Left cardiac atrium (tissue), 4 donors: ENCODE results near the gene ACVR1. TPM values are rescaled to one million over a fixed set of nuclear protein-coding genes. Genes with fewer than 3 reads are reported as not detected.
A peak's percentile ranks its signal among the peaks of the same experiment; 100 is the strongest.

ENCODE experiments used
- ATAC-seq, 2 donors: fragments of 200-7000 bp; cut with Tn5 transposase; one replicate each; pipeline ENCODE4 v1.9.1; 2020; ENCODE audit warnings: mild to moderate bottlenecking in 2 of 2, moderate library complexity in 2 of 2
- DNase-seq: peaks from one replicate; pipeline ENCODE4 v3.0.0-alpha.2; 2020
- intact Hi-C, 2 donors: fragments of 100-400 bp; cut with DNase I; formaldehyde crosslinking; loops; one replicate each; pipeline versions ENCODE4 v1.14.1 to v1.15.1; 2022 to 2023
- total RNA-seq, 2 donors: library from RNA; stranded (reverse); fragmentation: NEBNext Ultra II Directional; extraction: Animal tissue kit (Norgen Biotek cat#: 25700); gene quantifications; one replicate each; pipeline ENCODE4 v1.2.1, GENCODE V29; 2021
- donor health status: DM: no; HTN: yes; CAD: no.
- donor health status: DM: no; HTN: yes; CAD: no; lungs with severe emphysema.
- donor health status: DM: yes; HTN: yes; CAD: no.
- donor health status: Dilated cardiomyopathy.

The ACVR1 gene
- total RNA-seq, 2 donors from 2014 or later: 34.2 to 36.8 TPM

DNA sequence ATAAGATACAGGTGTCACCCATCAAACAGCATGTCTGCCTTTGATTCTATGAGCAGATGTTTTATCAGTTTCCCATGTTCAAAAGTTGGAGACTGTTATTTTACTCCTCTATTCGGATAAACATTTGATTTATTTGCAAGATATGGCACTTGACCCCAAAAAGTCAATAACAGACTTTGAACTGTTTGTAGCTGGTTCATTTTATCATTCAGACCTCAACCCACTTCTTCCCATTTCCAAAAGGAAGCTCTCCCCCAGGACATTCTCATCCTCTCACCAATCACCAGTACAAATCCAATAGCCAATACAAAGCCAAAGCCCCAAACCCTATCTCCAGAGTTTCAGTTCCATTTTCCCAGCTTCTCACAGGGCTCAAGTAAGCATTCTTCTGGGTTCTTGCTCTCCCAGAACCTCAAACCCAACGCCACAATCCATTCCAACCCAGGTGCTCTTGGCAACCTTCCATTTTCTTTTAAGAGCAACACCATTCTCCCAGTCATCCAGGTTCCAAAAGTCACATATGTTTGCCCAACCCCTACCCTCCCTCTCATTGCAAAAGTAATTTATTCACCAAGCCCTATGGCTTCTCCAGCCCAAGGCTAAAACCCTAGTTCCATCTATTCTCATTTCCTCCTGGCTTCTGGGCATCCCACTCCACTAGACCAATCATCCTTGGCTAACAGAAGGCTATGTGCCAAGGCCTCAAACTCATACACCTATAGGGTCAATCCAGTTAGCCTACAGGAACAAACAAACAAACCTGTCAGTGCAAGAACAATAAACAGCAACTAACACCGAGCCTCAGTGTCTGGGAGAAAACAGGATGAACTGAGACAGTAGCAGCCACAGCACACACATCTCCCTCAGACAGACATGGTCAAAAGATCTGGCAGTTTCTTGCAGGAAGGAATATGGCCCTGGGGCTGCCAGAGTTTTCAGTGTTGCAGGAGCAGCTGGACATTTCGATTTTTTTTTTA is 9.2 kb downstream of the ACVR1 start:
- intact Hi-C loops: no loop called here
- ATAC-seq (no peak), DNase-seq (no peak)

DNA sequence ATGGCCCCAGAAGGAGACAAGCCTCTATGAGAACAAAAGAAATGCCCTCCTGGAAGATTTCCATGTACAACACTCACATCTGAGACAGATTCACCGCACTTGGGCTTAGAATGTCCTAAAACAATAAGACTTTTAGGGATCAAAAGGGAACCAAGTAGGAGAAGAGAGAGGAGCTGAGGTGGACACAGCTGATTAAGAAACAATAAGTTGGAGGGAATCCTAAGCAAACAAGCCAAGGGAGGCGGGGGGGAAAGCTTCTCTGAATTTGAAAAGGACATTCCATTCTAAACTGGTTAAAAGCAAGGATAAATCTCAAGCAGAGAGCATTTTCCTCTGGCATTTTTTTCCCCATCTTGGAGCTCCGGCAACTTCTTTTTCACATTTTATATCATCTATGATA is 9.9 kb downstream of the ACVR1 start:
- DNase-seq: no peak
- no peak for ATAC-seq
- intact Hi-C loops: no loop called here

DNA sequence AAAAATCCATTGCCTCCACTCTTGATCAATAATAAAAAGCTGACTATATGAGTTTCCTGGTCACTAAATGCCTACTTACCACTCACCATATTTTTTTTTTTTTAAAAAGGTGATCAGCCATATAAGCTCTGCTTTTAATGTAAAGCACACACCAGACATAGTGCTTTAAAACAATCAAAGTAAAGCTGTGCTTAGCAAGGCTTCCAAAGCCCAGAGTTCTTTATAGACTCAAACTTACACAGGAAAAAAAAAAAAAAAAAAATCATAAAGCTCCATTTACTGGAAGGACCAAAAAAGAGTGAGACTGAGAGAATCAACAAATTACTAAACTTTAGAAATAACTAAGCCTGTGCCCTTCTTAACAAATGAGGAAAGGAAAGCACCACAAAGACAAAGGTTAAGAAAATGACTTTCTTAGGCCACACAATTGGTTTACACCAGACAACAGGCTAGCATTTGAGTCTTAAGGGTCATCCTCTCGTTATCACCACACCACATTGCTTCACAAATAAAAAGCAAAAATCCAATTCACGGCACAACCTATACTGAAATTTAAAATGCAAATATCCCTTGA is 11.2 kb downstream of the ACVR1 start:
- DNase-seq (no peak), ATAC-seq (no peak)
- intact Hi-C loops: no loop called here

DNA sequence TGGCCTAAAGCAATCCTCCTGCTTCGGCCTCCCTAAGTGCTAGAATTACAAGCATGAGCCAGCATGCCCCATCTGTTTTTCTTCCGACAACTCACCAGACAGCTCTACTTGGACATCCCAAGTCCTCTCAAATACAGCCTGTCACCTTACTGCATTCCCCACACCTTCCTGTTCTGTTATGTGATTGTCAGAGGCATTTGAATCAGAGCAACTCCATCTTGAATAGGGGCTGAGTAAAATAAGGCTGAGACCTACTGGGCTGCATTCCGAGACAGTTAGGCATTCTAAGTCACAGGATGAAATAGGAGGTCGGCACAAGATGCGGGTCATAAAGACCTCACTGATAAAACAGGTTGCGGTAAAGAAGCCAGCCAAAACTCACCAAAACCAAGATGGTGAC is 17.3 kb downstream of the ACVR1 start:
- intact Hi-C loops: no loop called here
- DNase-seq: no peak
- ATAC-seq: no peak

DNA sequence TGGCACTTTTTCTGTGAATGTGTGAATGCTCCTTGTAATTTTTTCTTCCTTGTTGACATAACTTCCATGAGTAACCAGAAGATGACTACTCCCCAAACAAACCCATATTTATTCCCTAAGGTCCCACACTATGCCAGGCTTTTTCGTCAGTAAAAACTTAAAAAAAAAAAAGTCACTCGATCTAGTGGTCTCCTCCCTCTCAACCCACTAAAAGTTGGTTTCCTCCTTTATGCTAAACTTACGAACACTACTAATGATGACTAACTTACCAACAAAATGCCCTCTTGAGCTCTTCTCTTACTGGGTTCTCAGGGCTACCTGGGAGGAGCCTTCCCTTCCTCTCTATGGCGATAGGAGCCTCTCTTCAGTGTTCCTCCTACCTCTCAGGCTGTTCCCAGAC is 18.2 kb downstream of the ACVR1 start:
- ATAC-seq (no peak), DNase-seq (no peak)
- intact Hi-C loops: no loop called here

DNA sequence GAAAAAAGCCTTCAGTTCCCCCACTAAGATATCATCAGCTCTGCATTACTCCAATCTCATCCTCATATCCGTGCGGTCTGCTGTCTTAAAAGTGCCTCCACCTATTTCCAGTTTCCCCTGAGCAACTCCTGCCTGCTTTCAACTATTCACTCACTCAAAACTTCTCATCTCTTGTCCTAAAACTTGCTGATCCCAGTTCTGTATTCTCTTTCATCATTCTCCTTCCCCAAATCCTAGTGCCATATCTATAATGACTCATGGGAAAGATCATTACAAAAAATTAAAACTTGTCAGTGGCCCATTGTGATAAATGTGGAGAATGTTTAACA is 20.0 kb downstream of the ACVR1 start:
- no peak for ATAC-seq
- DNase-seq: no peak
- intact Hi-C loops: no loop called here

DNA sequence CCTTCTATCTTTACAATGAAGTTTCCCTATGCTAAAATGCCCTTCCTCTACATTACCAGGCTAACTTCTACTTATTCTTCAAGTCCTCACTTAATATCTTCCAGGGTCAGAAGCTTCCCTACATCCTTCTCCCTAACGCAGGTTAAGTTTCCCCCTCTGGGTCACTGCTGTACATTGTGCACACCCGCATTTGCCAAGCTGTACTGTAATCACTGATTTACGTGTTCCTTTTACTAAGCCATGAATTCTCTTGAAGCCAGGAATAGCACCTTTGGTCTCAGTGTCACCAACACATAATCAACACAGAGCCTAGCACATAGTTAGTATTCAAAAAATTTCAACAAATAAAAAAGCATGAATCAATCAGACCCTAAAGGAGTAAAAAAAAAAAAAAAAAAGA is 22.3 kb downstream of the ACVR1 start:
- ATAC-seq: no peak
- DNase-seq: no peak
- intact Hi-C loops: no loop called here

DNA sequence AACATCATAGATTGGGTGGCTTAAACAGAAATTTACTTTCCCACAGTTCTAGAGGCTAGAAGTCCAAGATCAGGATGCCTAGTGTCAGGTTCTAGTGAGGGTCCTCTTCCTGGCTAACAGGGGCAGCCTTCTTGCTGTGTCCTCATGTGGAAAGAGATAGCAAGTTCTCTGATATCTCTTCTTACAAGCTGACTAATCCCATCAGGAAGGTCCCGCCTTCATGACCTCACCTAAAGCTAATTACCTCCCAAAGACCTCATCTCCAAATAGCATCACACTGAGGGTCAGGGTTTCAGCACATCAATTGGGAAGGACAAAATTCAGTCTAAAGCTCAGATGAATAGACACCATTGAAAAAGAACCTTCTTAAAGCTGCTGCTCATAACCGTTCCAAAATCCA is 22.9 kb downstream of the ACVR1 start:
- intact Hi-C loops: no loop called here
- DNase-seq (no peak), ATAC-seq (peak in 1 of 2 donors; percentile 46)

DNA sequence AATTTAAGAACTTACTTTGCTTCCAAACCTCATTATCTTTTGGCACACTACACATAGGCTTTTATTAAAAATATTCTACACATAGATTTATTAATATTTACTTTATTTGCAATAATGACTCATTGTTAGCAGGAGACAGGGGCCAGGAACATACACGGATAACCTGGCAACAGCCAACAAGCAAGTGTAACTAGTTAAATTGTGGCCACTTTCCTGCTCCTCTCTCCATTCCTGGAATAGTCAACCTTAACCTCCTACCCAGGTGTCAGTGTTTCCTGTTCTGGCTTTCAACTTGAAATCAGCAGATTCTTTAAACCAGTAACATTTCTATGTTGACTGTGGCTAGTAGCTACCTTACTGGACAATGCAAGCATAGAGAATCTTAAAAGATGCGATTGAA is 26.5 kb downstream of the ACVR1 start:
- intact Hi-C loops: no loop called here
- DNase-seq (no peak), ATAC-seq (no peak)

DNA sequence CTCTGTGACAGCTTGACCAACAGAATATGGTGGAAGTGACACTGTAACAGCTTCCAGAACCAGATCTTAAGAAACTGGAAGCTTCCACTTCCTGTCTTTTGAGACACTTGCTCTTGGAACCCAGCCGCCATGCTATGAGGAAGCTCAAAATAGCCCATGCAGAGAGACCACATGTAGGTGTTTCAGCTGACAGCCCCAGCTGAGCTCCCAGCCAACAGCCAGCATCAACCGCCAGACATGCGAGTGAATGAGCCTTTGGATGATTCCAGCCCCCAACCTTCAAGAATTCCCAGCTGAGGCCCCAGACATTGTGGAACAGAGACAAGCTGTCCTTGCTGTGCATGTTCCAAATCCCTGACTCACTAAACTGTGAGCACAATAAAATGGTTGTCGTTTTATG is 27.9 kb downstream of the ACVR1 start:
- DNase-seq: no peak
- intact Hi-C loops: no loop called here
- peak in 1 of 2 donors; percentile 22 for ATAC-seq

DNA sequence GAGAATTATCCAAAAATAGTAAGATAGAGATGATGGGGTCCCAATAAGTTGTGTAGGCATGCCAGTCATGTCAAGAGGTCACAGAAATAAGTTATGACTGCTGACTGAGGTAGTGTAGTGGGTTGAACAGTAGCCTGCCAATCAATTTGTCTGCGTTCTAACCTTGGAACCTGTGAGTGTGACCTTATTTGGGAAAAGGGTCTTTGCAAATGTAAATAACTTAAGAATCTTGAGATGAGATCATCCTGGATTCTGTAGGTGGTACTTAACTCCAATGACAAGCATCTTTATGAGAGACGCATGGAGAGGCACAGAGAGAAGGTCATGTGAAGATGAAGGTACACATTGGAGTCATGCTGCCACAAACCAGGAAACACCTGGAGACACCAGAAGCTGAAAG is 31.0 kb downstream of the ACVR1 start:
- intact Hi-C loops: no loop called here
- DNase-seq: no peak

DNA sequence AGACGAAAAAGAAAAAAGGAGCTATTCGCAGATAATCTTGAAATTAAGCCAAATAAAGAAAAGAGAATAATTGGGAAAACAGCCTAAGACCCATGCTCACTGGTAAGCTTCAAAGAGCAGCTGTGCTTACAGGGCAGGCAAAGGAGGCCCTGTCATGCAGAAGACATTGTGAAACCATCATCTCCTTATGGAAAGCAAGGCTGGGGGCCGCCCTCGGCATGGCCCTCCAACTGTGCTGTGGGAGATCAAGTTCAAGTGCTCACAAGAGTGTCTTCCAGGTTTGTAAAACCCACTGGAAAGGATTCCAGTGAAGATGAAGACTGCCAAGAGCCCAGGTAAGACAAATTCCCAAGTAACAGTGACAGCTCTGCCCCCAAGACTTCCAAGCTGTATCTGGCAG is 32.2 kb downstream of the ACVR1 start:
- ATAC-seq: no peak
- intact Hi-C loops: no loop called here
- DNase-seq: no peak

More for the DNA sequence above, 31.0 kb downstream of the ACVR1 start:
- ATAC-seq: no peak

DNA sequence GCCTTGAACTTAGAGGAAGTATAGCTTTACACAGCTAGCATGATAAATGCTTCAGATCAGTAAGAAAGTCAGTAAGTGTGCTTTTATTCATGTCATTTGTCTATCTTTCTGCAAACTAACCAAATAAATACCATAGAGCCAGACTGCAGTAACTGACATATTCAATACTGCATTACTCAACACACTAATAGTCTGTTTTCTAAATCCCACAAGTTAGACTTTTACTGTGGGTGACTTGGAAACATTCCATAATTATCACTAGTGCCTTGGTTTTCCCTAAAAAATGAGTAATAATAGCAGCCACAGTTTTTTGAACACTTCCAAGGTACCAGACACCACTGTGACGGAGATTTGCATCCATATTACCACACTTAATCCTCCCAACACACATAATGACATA is 33.0 kb downstream of the ACVR1 start:
- intact Hi-C loops: no loop called here
- ATAC-seq (no peak), DNase-seq (no peak)

DNA sequence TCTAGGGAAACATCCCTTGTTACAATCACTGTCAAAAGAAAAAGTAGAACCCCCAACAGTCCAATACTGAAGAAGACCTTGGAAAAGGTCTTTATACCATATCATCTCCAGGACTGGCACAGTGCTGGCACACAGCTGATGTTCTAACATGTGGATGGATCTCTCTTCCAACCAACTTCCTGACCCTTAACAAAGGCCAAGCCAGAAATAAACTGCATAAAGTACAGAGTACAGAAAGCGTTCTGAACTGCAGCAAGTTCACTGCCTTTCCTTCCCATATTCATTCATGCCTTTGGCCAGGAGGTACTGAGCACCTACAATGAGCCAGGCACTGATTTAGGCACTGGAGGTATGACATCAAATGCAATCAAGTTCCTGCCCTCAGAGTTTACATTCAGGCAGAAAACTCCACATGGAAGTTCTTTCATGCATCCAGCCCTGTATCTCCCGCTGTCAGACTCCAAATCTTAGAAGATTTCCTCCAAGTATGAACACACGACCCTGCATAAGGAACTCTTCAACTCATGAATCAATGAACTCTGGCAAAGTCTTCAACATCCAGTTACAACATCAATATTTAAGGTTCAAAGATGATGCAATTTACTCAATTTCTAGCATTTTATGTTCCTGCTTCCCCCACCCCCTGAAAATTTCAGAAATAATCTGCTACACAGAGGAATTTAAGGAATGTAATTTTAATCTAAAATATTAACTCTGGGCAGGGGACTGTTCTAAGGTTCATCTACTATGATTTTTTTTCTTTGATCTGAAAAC is 33.8 kb downstream of the ACVR1 start:
- intact Hi-C loops: no loop called here
- ATAC-seq: no peak
- DNase-seq: no peak

DNA sequence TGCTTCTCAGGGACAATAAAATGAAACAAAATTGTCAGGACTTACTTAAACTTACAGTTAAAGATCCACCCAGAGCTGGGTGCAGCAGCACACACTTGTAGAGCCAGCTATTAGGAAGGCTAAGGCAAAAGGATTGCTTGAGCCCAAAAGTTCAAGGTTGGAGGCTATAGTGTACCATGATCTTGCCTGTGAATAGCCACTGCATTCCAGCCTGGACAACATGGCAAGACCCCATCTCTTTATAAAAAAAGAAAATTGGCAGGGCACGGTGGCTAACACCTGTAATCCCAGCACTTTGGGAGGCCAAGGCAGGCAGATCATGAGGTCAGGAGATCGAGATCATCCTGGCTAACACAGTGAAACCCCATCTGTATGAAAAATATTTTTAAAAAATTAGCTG is 34.6 kb downstream of the ACVR1 start:
- intact Hi-C loops: no loop called here
- ATAC-seq (no peak), DNase-seq (no peak)

DNA sequence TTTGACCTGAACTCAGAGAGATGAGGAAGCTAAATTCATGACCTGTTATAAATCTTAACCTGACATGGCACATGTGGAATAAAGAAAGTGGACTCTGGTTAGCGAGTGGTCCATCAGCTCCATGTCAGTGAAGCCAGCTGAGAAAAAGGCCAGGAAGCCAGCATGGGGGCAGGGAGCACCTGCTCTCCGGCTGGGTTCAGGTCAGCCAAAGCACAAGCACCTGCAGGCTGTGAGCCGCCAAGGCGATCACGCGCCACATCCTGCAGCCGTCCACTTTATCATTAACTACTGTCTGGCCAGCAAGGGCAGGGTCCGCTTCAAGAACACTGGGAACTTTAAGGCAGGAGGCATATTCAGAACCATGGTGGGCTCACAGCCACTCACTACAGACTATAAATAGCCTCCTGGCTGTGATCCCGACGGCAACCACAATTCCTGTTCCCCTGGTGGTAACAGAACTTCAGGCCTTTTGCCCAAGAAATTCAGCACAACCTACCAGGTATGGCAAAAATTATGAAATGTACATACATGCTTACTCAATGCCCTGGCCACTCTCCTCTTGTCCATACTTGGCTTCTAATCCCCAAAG is 35.5 kb downstream of the ACVR1 start:
- peak; percentile 42 to 58 for ATAC-seq
- intact Hi-C loops: no loop called here

DNA sequence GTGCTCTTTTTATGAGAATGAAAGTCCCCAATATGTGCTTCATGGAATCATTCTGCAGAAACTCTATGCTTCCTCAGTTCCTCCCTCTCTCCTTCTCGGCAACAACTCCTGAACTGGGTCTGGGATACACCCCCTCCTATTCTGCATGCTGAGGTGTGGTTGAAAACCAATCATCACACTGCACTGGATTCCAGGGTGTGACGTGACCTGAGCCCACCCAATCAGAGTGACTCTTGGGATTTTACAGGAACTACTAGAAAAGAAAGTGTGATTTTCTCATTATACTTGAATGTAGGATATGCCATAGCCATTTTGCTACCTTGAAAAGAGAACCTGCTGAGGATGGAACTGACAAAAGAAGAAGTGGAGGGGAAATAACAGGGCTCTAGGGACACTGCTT is 36.3 kb downstream of the ACVR1 start:
- ATAC-seq: no peak
- intact Hi-C loops: loop anchor here in 1 of 2 donors (2.0 to 10.0 kb wide), 2 partner anchors 37 to 55 kb away; partner anchors contain the start of gene ACVR1
- no peak for DNase-seq

More for the DNA sequence above, 35.5 kb downstream of the ACVR1 start:
- DNase-seq: peak; percentile 54

DNA sequence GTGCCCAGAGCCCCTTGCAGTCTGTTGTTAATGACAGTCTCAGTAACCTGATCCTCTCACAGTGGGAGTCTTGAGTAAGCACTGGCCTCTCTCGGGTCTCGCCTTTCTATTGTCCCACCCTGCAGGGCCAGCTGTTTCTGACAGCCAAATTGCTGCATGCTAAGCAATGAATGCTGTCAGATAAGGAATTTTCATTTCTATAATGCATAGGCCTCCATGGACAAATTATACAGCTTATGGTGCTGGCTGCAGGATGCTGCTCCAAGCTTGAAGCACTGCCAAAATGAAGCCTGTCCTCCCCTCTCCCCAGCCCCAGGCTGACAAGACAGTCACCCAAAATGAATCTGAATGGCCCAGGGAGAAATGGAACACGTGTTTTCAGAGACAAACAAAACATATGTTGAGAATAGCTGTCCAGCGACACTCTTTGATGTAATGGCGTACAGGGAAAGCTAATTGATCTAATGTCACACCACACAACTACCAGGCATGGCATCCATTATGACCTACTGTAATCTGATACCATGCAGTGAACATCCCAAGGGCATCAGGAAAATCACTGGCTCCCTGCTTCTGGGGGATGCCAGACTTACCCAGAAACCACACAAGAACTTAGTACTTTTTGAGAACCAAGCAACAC is 36.8 kb downstream of the ACVR1 start:
- intact Hi-C loops: loop anchor here in 1 of 2 donors (2.0 to 10.0 kb wide), 2 partner anchors 38 to 54 kb away; partner anchors contain the start of gene ACVR1
- ATAC-seq (peak; percentile 32 to 50), DNase-seq (no peak)
